Thyroid gland (tissue), 4 donors: ENCODE measurements around the gene DTX2.

Experiments used
- POLR2A ChIP-seq, 2 donors: fragments of 450-650 bp; IDR thresholded peaks; one replicate each; pipeline ENCODE4 v1.6.1; 2017; ENCODE audit warnings: antibody characterized with exemption in 2 of 2, mild to moderate bottlenecking in 2 of 2, moderate library complexity in 1 of 2
- TF ChIP-seq, protein P1 (sequence below), 6 experiments: fragments of 200-600 bp in 3 of 6; fragments of 450-650 bp in 3 of 6; sonication (generic) in 3 of 6; IDR thresholded peaks; one replicate each; pipeline ENCODE4 v1.5.1; 2016 to 2019; ENCODE audit warnings: antibody characterized with exemption in 6 of 6, mild to moderate bottlenecking in 2 of 6, inconsistent platforms in 1 of 6, moderate library complexity in 1 of 6

DNA sequence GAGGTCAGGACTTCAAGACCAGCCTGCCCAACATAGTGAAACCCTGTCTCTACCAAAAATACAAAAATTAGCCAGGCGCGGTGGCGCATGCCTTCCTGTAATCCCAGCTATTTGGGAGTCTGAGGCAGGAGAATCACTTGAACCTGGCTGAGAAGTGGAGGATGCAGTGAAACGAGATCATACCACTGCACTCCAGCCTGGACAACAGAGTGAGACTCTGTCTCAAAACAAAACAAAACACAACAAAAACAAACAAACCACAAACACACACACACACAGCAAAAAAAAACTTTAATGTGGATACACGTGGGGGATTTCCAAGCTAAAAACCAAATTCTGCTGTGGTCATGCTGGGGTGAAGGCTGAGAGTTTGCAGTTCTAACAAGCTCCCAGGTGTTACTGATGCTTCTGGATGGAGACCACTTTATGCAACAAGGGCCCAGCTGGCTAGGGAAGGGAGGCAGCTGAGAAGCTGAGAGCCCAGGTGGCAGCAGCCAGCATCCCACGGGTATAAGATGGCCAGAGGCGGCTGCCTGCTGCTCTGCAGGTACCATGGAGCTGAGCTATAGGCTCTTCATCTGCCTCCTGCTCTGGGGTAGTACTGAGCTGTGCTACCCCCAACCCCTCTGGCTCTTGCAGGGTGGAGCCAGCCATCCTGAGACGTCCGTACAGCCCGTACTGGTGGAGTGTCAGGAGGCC, 36.9 kb upstream of the DTX2 start, which contains the start of gene ZP3:
- TF ChIP-seq, protein P1, sequence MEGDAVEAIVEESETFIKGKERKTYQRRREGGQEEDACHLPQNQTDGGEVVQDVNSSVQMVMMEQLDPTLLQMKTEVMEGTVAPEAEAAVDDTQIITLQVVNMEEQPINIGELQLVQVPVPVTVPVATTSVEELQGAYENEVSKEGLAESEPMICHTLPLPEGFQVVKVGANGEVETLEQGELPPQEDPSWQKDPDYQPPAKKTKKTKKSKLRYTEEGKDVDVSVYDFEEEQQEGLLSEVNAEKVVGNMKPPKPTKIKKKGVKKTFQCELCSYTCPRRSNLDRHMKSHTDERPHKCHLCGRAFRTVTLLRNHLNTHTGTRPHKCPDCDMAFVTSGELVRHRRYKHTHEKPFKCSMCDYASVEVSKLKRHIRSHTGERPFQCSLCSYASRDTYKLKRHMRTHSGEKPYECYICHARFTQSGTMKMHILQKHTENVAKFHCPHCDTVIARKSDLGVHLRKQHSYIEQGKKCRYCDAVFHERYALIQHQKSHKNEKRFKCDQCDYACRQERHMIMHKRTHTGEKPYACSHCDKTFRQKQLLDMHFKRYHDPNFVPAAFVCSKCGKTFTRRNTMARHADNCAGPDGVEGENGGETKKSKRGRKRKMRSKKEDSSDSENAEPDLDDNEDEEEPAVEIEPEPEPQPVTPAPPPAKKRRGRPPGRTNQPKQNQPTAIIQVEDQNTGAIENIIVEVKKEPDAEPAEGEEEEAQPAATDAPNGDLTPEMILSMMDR (IDR thresholded peaks at IDR 0.05), result no peak
- TF ChIP-seq POLR2A (IDR thresholded peaks at IDR 0.05), result no peak
